ENCODE results near the gene LIMK2. TPM values are rescaled to one million over a fixed set of nuclear protein-coding genes. Genes with fewer than 3 reads are reported as not detected.
A peak's percentile ranks its signal among the peaks of the same experiment; 100 is the strongest.

The LIMK2 gene
- total RNA-seq, 4 donors from 2014 or later = 4.0 to 12.6 (median 7.1) TPM

DNA sequence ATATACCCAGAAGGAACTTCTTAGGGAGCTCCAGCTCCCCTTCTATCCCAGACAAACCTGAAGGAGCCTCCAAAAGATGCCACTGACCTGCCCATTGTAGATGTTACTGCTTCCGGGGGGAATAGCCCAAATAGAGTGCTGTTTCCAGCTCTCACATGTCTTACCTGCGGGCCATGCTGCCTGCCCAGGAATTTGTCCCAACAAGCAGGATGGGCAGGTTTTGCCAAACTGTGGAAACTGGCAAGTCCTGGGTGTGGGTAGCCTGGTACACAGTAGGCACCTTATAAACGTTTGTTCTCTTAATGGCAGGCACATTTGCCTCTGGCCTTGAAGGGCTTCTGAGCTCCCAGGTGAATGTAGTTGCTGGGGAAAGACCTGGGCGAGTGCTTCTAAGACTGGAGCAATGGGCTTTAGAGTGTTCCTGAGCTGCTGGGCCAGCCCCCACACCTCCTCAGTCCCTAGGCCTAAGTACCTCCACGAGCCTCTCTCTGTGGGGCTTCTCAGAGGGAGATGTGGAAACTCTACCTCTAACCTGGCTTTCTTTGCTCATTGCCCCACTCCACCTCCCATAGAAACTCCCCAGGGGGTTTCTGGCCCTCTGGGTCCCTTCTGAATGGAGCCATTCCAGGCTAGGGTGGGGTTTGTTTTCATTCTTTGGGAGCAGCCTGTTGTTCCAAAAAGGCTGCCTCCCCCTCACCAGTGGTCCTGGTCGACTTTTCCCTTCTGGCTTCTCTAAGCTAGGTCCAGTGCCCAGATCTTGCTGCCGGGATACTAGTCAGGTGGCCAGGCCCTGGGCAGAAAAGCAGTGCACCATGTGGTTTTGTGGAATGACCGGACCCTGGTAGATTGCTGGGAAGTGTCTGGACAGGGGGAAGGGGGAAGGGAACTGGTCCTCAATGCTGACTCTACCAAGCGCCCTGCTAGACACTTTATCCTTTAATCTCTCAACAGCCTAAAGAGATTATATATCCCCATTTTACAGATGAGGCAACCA is 37.2 kb downstream of the LIMK2 start:
- no peak for ATAC-seq
- in situ Hi-C loops (cut with MboI; ENCODE audit: low sequenced_read_pairs in 4 of 4) = no loop called here
- H3K36me3 ChIP-seq = no peaks in the 10 kb centered on the region
- H3K4me1 ChIP-seq = peaks cover 27 to 34% of the 10 kb centered on the region in 2 donors
- no peak for DNase-seq
- no peaks in the 10 kb centered on the region for H3K27me3 ChIP-seq
- intact Hi-C loops (cut with DNase I; ENCODE audit: low total_unique reads) = no loop called here
- TF ChIP-seq POLR2A (IDR thresholded peaks at IDR 0.05) = no peak
- TF ChIP-seq CTCF (IDR thresholded peaks at IDR 0.05 in 4 of 5, conservative IDR thresholded peaks at IDR 0.05 in 1 of 5) = no peak
- peak overlapping the region in 3 of 4 donors; percentile 51 to 75 (median 73) for H3K27ac ChIP-seq
- no peaks in the 10 kb centered on the region for H3K9me3 ChIP-seq
- peak overlapping the region; percentile 31 to 61 (median 52) for H3K4me3 ChIP-seq

DNA sequence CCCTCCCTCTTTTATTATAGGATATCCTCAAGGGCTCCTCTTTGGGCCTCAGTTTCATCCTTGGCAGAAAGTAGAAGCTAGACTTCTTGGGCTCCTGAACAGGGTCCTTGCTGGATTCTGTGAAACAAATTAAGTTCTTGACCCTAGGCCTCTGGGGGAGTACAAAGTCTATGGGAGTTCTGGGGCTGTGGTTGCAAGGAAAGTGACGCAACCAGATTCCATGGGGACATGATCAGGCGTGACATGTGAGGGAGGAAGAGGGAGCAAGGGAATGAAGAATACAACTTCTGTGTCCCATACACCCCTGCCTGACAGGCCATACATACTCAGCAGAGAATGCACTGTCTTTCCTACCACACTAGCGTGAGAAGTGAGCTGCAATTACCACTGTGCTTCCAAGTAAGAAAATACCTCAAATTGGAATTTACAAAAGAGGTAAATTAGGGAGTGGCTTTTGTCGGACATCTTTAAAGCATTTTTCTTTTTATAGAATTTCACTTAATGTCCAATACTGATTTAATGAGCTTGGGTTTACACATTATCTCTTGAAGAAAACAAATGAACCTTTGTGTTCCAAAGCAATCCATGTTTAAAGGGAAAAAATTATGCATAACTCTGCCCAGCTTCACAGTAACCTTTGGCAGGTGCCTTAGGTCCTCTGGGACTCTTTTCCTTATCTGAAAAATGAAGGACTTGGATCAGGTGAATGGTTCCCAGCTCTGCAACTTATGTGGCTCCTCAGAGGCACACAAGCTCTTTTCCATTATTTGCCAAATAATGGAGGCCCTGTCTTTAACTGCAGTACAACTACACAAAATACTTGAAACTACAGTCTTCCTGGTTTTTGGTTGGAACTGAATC is 38.9 kb downstream of the LIMK2 start:
- intact Hi-C loops (cut with DNase I; ENCODE audit: low total_unique reads) (no loop called here), in situ Hi-C loops (cut with MboI; ENCODE audit: low sequenced_read_pairs in 4 of 4) (no loop called here)
- TF ChIP-seq POLR2A (IDR thresholded peaks at IDR 0.05) (no peak), CTCF (IDR thresholded peaks at IDR 0.05 in 4 of 5, conservative IDR thresholded peaks at IDR 0.05 in 1 of 5) (no peak)
- H3K36me3 ChIP-seq = no peaks in the 10 kb centered on the region
- no peaks in the 10 kb centered on the region for H3K27me3 ChIP-seq
- no peaks in the 10 kb centered on the region for H3K9me3 ChIP-seq
- DNase-seq (no peak), ATAC-seq (no peak)
- H3K27ac ChIP-seq = peak overlapping the region in 1 of 4 donors; percentile 14
- H3K4me3 ChIP-seq = no peak overlapping the region
- peaks cover 18 to 30% of the 10 kb centered on the region in 2 donors for H3K4me1 ChIP-seq

DNA sequence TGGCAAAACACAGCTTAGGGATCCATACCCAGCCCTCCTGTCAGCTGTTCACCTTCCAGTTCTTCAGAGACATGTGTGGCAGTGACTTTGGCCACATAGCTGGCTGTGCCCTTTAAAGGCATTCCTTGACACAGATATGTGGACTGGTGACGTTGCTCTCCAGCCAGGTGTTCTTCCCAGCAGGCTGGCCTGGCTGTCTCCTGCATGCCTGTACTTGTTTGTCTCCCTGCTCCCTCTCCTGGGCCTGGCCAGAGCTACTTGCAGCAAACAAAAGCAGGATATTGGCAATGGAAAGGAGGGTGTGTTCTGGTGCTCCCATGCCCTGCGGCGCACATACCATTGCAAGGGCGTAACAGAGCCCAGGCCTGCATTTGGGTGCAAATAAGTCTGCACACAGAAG is 41.9 kb downstream of the LIMK2 start:
- Histone ChIP-seq H3K27me3 (no peaks in the 10 kb centered on the region), H3K9me3 (no peaks in the 10 kb centered on the region), H3K4me3 (no peak overlapping the region), H3K4me1 (peaks cover 12 to 23% of the 10 kb centered on the region in 2 donors), H3K27ac (peak overlapping the region in 1 of 4 donors; percentile 19), H3K36me3 (peaks cover 0 to 6% of the 10 kb centered on the region in 2 donors)
- no peak for TF ChIP-seq CTCF (IDR thresholded peaks at IDR 0.05 in 4 of 5, conservative IDR thresholded peaks at IDR 0.05 in 1 of 5)
- no peak for TF ChIP-seq POLR2A (IDR thresholded peaks at IDR 0.05)
- DNase-seq (peak in 1 of 2 donors; percentile 31), ATAC-seq (peak in 1 of 2 donors; percentile 42)
- in situ Hi-C loops (cut with MboI; ENCODE audit: low sequenced_read_pairs in 4 of 4) = no loop called here
- intact Hi-C loops (cut with DNase I; ENCODE audit: low total_unique reads) = no loop called here

DNA sequence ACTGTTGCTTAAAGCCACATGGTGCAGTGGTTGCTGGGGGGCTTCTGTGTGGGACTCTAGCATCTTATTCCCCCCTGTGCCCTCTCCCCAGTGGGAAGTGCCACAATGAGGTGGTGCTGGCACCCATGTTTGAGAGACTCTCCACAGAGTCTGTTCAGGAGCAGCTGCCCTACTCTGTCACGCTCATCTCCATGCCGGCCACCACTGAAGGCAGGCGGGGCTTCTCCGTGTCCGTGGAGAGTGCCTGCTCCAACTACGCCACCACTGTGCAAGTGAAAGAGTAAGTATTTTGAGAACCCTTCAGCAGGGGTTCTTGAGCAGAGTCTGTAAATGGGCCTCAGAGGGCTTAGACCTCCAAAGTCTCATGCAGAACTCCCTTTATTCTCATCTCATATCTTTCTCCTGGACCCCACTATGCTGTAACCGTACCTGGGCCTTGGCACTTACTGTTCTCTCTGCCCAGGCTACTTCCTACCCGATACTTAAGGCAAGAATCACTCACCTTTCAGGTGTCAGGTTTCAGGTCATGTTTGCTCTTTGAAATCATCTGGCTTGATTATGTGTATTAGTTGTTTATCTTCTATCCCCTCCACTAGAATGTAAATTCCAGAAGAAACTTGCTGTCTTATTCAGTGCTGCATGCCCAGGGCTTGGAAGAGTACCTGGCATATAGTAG is 47.8 kb downstream of the LIMK2 start:
- intact Hi-C loops (cut with DNase I; ENCODE audit: low total_unique reads) = no loop called here
- no peak overlapping the region for H3K4me3 ChIP-seq
- DNase-seq (no peak), ATAC-seq (no peak)
- H3K27me3 ChIP-seq = no peaks in the 10 kb centered on the region
- no peaks in the 10 kb centered on the region for H3K9me3 ChIP-seq
- in situ Hi-C loops (cut with MboI; ENCODE audit: low sequenced_read_pairs in 4 of 4) = no loop called here
- peaks cover 6 to 12% of the 10 kb centered on the region in 2 donors for H3K4me1 ChIP-seq
- H3K27ac ChIP-seq = no peak overlapping the region
- TF ChIP-seq POLR2A (IDR thresholded peaks at IDR 0.05) = no peak
- TF ChIP-seq CTCF (IDR thresholded peaks at IDR 0.05 in 4 of 5, conservative IDR thresholded peaks at IDR 0.05 in 1 of 5) = no peak
- peaks cover 0 to 22% of the 10 kb centered on the region in 2 donors for H3K36me3 ChIP-seq
